Smooth muscle cell of the pulmonary artery (primary cell): Measurements from ENCODE around the gene BRK1. TPM values are rescaled to one million over a fixed set of nuclear protein-coding genes. Genes with fewer than 3 reads are reported as not detected.

Source experiments
- total RNA-seq: library from RNA; depleted of rRNA; stranded (reverse); fragments of >200 nt; gene quantifications from 2 replicates; pipeline ENCODE4 v1.2.3, GENCODE V29; 2014

The BRK1 gene
- total RNA-seq = 80.3 and 90.6 TPM in 2 replicates

DNA sequence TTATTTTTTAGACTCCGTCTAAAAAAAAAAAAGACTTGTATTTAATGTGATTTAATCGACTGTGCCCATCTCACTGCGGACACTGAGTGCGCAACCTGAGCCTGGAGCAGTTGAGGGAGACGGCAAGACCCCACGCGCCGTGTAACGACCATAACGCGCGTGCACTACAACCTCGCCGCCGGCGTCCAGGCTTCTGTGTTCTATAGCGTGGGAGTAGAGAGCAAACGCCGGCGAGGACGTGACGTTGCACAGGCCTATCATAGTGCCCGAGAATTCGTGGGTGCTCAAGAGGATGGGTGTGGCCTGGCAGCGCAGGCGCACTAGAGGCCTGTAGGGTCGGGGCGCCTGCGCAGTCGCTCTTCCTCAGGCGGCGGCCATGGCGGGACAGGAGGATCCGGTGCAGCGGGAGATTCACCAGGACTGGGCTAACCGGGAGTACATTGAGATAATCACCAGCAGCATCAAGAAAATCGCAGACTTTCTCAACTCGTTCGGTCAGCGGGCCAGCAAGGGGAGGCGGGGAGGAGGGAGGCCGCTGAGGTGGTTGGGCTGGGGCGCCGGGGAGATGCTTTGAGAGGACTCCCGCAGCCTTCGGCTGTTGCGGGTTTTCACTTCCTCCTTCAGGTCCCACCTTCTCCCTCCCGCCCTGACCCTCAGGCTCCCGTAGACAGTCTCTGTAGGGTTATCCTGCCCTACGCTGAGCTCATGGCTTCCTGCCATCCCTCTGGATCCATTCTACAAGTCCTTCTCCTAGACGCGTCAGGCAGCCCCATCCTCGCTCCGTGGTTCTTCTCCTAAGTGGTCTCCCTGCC is at the start of gene BRK1:
Gene BRK1, plus strand, starts transcription at position 350 of the 812 bp plus-strand sequence. Its CDS starts 27 bp downstream, at position 377.

DNA sequence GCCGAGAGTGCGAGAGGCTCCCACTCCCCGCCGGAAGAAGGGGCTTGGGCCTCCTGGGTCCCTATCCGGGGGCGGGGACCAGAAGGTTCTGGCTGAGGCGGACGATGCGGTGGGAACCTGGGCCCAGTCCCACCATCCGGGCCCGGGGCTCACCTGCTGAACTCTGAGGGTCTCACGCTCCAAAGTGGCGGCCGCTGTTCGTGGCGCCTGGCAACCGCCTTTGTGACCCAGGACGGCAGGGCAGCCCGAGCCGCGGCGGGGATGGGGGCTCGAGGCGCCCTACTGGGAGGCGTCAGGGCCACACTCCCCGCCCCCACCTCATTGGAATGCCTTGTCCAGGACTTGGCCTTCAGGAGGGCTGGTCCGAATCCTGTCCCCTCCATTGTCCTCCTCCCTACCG is 7.4 kb upstream of the BRK1 start, which contains the start of gene FANCD2OS:
Gene FANCD2OS, minus strand, starts transcription at position 165 of the 400 bp plus-strand sequence. CDS start 3,481 bp downstream, outside the sequence.

GRCh38 chr3:10164546-10165393 is 49.3 kb downstream of the BRK1 start, which contains the start of gene IRAK2:
Gene IRAK2 (plus strand): TSS chr3:10164919. CDS start chr3:10164955, 36 bp downstream.

Other genes starting within 250 kb of the BRK1 start
- not detected in 2 replicates for gene CIDEC, start 235.4 kb upstream of the BRK1 start, total RNA-seq
- gene JAGN1, start 225.1 kb upstream of the BRK1 start, total RNA-seq = 23.5 and 23.8 TPM in 2 replicates
- gene IL17RE, start 212.8 kb upstream of the BRK1 start, total RNA-seq = 0.89 and 2.1 TPM in 2 replicates
- gene IL17RC, start 198.6 kb upstream of the BRK1 start, total RNA-seq = 22.2 and 32.3 TPM in 2 replicates
- 76.0 and 154 TPM in 2 replicates for gene CRELD1, start 181.8 kb upstream of the BRK1 start, total RNA-seq
- gene PRRT3, start 163.3 kb upstream of the BRK1 start, total RNA-seq = 3.9 and 4.7 TPM in 2 replicates
- gene EMC3, start 128.8 kb upstream of the BRK1 start, total RNA-seq = 61.7 and 97.5 TPM in 2 replicates
- 3.1 and 7.4 TPM in 2 replicates for gene FANCD2, start 89.2 kb upstream of the BRK1 start, total RNA-seq
- gene FANCD2OS, start 7.4 kb upstream of the BRK1 start, total RNA-seq = not detected in 2 replicates
- 36.3 and 37.2 TPM in 2 replicates for gene VHL, start 26.1 kb downstream of the BRK1 start, total RNA-seq
- gene IRAK2, start 49.2 kb downstream of the BRK1 start, total RNA-seq = 5.9 and 22.7 TPM in 2 replicates
- 16.4 and 18.3 TPM in 2 replicates for gene TATDN2, start 132.8 kb downstream of the BRK1 start, total RNA-seq
- not detected in 2 replicates for gene GHRL, start 177.3 kb downstream of the BRK1 start, total RNA-seq
- gene SEC13, start 205.4 kb downstream of the BRK1 start, total RNA-seq = 359 and 364 TPM in 2 replicates